GM12864 (cell line): ENCODE data around the gene ZFPM1.

Source experiments
- DNase-seq: peaks from one replicate; pipeline ENCODE4 v3.0.0-alpha.2; 2011; ENCODE audit warnings: low read depth
- H3K4me3 ChIP-seq: 2 replicates; pipeline ENCODE4 v1.5.1; 2011; ENCODE audit warnings: mild to moderate bottlenecking, low read depth, low read length, control low read depth
- CTCF ChIP-seq: IDR thresholded peaks from 2 replicates; pipeline ENCODE4 v1.5.1; 2011; ENCODE audit warnings: low read depth, mild to moderate bottlenecking, moderate library complexity, low read length, control low read depth, inconsistent platforms; ENCODE audit errors: missing control alignments

Gene ZFPM1

GRCh38 chr16:88413631-88414030 is 39.4 kb upstream of the ZFPM1 start:
- no peak overlapping the region for H3K4me3 ChIP-seq
- no peak for TF ChIP-seq CTCF
- no peak for DNase-seq

GRCh38 chr16:88414521-88415380 is 38.3 kb upstream of the ZFPM1 start:
- DNase-seq, result no peak
- TF ChIP-seq CTCF, result no peak
- H3K4me3 ChIP-seq, result no peak overlapping the region

DNA sequence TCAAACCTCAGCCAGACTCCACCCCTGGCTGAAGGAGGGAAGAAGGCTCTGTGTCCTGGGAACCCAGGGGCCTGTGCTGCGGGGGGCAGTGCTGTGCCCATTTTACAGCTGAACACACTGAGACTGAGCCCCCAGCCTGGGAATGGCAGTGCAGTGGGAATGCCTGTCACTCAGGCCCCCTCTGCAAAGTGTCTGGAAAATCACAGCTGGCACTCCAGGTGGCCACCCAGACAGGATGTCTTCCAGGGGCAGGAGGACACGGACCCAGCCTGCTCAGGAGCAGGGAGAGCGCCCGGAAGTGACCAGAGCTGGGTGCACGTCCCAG is 37.7 kb upstream of the ZFPM1 start:
- H3K4me3 ChIP-seq, result no peak overlapping the region
- DNase-seq, result no peak
- no peak for TF ChIP-seq CTCF

- TF ChIP-seq CTCF, result no peak
Measured at GRCh38 chr16:88415713-88416323, 37.3 kb upstream of the ZFPM1 start.

DNA sequence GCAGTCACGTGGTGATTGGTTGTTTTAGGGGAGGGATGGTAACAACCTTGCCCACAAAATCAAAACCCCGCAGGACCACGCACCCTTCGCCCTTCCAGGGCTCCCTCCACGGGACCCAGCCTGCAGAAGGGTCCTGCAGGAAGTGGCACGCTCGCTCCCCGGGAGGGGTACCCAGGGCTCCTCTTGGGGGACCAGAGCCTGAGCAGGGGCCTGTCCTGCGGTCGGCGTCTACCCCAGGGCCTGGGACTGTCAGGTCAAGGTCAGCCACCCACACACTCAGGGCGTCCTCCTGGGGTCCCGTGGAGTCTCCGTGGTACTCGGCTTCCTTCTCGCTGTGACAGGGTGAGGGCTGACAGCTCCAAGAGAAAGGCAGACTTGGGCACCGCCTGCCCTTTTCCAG is 36.4 kb upstream of the ZFPM1 start:
- H3K4me3 ChIP-seq, result no peak overlapping the region
- no peak for DNase-seq
- TF ChIP-seq CTCF, result no peak

More at GRCh38 chr16:88415713-88416323, 37.3 kb upstream of the ZFPM1 start:
- H3K4me3 ChIP-seq, result no peak overlapping the region
- DNase-seq, result no peak

- H3K4me3 ChIP-seq, result no peak overlapping the region
- no peak for DNase-seq
- no peak for TF ChIP-seq CTCF
Measured at GRCh38 chr16:88417684-88418476, 35.2 kb upstream of the ZFPM1 start.
